Measurements from ENCODE around the gene DRGX. TPM values are rescaled to one million over a fixed set of nuclear protein-coding genes. Genes with fewer than 3 reads are reported as not detected.

The DRGX gene
- total and polyA plus RNA-seq, 2 donors (not counting 3 experiments of a cell fraction or from before 2014, with no cell fraction given): not detected

GRCh38 chr10:49415846-49416245 is 20.0 kb upstream of the DRGX start:
- Histone ChIP-seq H3K27me3 (ENCODE audit: control insufficient read depth in 2 of 2, insufficient read depth in 2 of 2, low read length in 2 of 2) (peaks cover 0 to 3% of the 10 kb centered on the region in 2 experiments), H3K9ac (replicated peaks; ENCODE audit: extremely low read depth, insufficient read depth, low read length) (no peak overlapping the region)
- no peak for FAIRE-seq

GRCh38 chr10:49415109-49415508 is 19.2 kb upstream of the DRGX start:
- Histone ChIP-seq H3K4me2 (ENCODE audit: insufficient read depth, low read length) (no peak overlapping the region), H3K4me3 (replicated peaks in 1 of 3; ENCODE audit: insufficient read depth in 1 of 3, low read depth in 1 of 3, low read length in 3 of 3) (no peak overlapping the region), H2AFZ (ENCODE audit: low read depth, low read length) (no peak overlapping the region), H4K20me1 (replicated peaks; ENCODE audit: control insufficient read depth, extremely low read depth, insufficient read depth, low read length) (no peaks in the 10 kb centered on the region), H3K79me2 (ENCODE audit: control insufficient read depth, insufficient read depth, low read length) (no peaks in the 10 kb centered on the region), H3K27me3 (ENCODE audit: control insufficient read depth in 2 of 2, insufficient read depth in 2 of 2, low read length in 2 of 2) (peaks cover 0 to 3% of the 10 kb centered on the region in 2 experiments), H3K36me3 (ENCODE audit: control insufficient read depth in 2 of 2, extremely low read depth in 1 of 2, insufficient read depth in 2 of 2, low read length in 2 of 2) (no peaks in the 10 kb centered on the region), H3K9me1 (replicated peaks; ENCODE audit: control insufficient read depth, extremely low read depth, insufficient read depth, low read length) (no peaks in the 10 kb centered on the region), H3K27ac (ENCODE audit: insufficient read depth, low read depth, low read length) (no peak overlapping the region), H3K4me1 (ENCODE audit: control insufficient read depth, extremely low read depth, insufficient read depth, low read length) (no peaks in the 10 kb centered on the region), H3K9ac (replicated peaks; ENCODE audit: extremely low read depth, insufficient read depth, low read length) (no peak overlapping the region), H3K9me3 (replicated peaks; ENCODE audit: control insufficient read depth, insufficient read depth, low read length) (no peaks in the 10 kb centered on the region)
- ChIA-PET POLR2A (no interaction called here), CTCF (interaction anchor here (1.8 kb wide), 1 partner anchor 7 kb away, joined by 9 read pairs; no protein-coding TSS in a partner anchor)
- no peak for DNase-seq (ENCODE audit: low read depth, low spot score)
- BruUV-seq (replicated peaks): no TSS peak
- intact Hi-C loops (cut with micrococcal nuclease): no loop called here
- FAIRE-seq: no peak
- dilution Hi-C loops (cut with MboI; ENCODE audit: extremely low pct_ligation_motif_present, low sequenced_read_pairs): no loop called here
- TF ChIP-seq GATA2 (IDR thresholded peaks at IDR 0.05; ENCODE audit: insufficient read depth, insufficient read length, low read depth, low read length) (no peak), FOS (IDR thresholded peaks at IDR 0.05; ENCODE audit: borderline replicate concordance, insufficient read depth, low read length) (no peak), POLR2A (IDR thresholded peaks at IDR 0.05; ENCODE audit: low read depth, low read length) (no peak), JUN (IDR thresholded peaks at IDR 0.05; ENCODE audit: borderline replicate concordance, insufficient read depth, insufficient read length, low read depth) (no peak), POLR2AphosphoS5 (IDR thresholded peaks at IDR 0.05; ENCODE audit: insufficient read depth, low read depth, low read length) (no peak), EZH2 (IDR thresholded peaks at IDR 0.05; ENCODE audit: borderline replicate concordance, low read depth, low read length, severe bottlenecking) (no peak), MYC (IDR thresholded peaks at IDR 0.05; ENCODE audit: low read depth, low read length) (no peak)
- TF ChIP-seq, protein P1, sequence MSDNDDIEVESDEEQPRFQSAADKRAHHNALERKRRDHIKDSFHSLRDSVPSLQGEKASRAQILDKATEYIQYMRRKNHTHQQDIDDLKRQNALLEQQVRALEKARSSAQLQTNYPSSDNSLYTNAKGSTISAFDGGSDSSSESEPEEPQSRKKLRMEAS (IDR thresholded peaks at IDR 0.05; ENCODE audit: insufficient read depth, insufficient read length): no peak
- TF ChIP-seq, protein P2, sequence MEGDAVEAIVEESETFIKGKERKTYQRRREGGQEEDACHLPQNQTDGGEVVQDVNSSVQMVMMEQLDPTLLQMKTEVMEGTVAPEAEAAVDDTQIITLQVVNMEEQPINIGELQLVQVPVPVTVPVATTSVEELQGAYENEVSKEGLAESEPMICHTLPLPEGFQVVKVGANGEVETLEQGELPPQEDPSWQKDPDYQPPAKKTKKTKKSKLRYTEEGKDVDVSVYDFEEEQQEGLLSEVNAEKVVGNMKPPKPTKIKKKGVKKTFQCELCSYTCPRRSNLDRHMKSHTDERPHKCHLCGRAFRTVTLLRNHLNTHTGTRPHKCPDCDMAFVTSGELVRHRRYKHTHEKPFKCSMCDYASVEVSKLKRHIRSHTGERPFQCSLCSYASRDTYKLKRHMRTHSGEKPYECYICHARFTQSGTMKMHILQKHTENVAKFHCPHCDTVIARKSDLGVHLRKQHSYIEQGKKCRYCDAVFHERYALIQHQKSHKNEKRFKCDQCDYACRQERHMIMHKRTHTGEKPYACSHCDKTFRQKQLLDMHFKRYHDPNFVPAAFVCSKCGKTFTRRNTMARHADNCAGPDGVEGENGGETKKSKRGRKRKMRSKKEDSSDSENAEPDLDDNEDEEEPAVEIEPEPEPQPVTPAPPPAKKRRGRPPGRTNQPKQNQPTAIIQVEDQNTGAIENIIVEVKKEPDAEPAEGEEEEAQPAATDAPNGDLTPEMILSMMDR (IDR thresholded peaks at IDR 0.05; ENCODE audit: extremely low read depth in 1 of 2, insufficient read depth in 1 of 2, low read depth in 1 of 2, low read length in 2 of 2): no peak

More at GRCh38 chr10:49415846-49416245, 20.0 kb upstream of the DRGX start:
- Histone ChIP-seq H2AFZ (ENCODE audit: low read depth, low read length) (no peak overlapping the region), H4K20me1 (replicated peaks; ENCODE audit: control insufficient read depth, extremely low read depth, insufficient read depth, low read length) (no peaks in the 10 kb centered on the region), H3K4me1 (ENCODE audit: control insufficient read depth, extremely low read depth, insufficient read depth, low read length) (no peaks in the 10 kb centered on the region), H3K27ac (ENCODE audit: insufficient read depth, low read depth, low read length) (no peak overlapping the region), H3K36me3 (ENCODE audit: control insufficient read depth in 2 of 2, extremely low read depth in 1 of 2, insufficient read depth in 2 of 2, low read length in 2 of 2) (no peaks in the 10 kb centered on the region), H3K4me3 (replicated peaks in 1 of 3; ENCODE audit: insufficient read depth in 1 of 3, low read depth in 1 of 3, low read length in 3 of 3) (no peak overlapping the region), H3K4me2 (ENCODE audit: insufficient read depth, low read length) (no peak overlapping the region), H3K9me3 (replicated peaks; ENCODE audit: control insufficient read depth, insufficient read depth, low read length) (no peaks in the 10 kb centered on the region), H3K79me2 (ENCODE audit: control insufficient read depth, insufficient read depth, low read length) (no peaks in the 10 kb centered on the region), H3K9me1 (replicated peaks; ENCODE audit: control insufficient read depth, extremely low read depth, insufficient read depth, low read length) (no peaks in the 10 kb centered on the region)
- POLR2A ChIA-PET: interaction anchor here (0.6 kb wide), 1 partner anchor 915 kb away, joined by 8 read pairs; no protein-coding TSS in a partner anchor
- dilution Hi-C loops (cut with MboI; ENCODE audit: extremely low pct_ligation_motif_present, low sequenced_read_pairs): no loop called here
- no peak for TF ChIP-seq POLR2AphosphoS5 (IDR thresholded peaks at IDR 0.05; ENCODE audit: insufficient read depth, low read depth, low read length)
- TF ChIP-seq, protein P1 (IDR thresholded peaks at IDR 0.05; ENCODE audit: insufficient read depth, insufficient read length): no peak
- no TSS peak for BruUV-seq (replicated peaks)
- DNase-seq (ENCODE audit: low read depth, low spot score): no peak
- intact Hi-C loops (cut with micrococcal nuclease): no loop called here
- CTCF ChIA-PET: interaction anchor here (1.8 kb wide), 1 partner anchor 8 kb away, joined by 9 read pairs; no protein-coding TSS in a partner anchor

All from endothelial cell of umbilical vein (primary cell).